ENCODE results near the gene ZBTB47. TPM values are rescaled to one million over a fixed set of nuclear protein-coding genes. Genes with fewer than 3 reads are reported as not detected.

ZBTB47 gene
- 12.1 and 12.8 TPM in 2 replicates for total RNA-seq

DNA sequence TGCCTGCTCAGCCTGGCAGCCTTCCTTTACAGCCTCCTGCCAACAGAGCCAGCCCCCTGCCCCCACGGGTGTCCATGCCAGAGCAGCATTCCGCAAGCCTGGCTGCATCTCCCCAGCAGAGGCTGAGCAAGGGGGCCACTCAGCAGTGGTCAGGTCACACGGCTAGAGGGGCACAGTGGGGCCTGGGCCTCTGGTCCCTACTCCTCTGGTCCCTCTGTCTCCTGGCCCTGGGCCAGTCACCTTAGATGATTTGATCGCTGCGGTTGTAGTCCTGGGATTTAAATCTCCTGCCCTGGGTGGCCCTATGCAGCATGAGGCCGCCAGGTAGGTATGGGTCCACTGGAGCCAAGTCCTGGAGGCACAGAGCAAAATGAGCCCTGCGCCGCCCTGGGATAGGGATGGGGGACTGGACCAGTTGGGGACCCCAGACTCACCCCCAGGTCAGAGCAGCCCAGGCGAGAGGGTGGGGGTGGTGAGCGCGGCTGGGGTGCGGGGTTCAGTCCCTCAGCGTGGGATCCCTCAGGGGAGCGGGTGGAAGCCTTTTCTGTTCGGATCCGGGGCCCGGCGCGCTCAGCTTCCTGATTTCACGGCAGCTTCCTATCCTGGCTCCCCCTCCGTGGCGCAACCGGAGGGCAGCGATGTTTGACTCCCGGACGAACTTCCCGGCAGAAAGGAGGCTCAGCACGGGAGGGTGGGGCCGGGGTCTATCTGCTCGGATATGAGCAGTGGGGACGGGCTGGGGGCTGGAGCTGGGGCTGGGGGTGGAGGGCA, at the start of gene ZBTB47:
Gene ZBTB47 (plus strand): TSS at position 138 of the 771 bp plus-strand sequence. CDS start 4,659 bp downstream, outside the sequence.

DNA sequence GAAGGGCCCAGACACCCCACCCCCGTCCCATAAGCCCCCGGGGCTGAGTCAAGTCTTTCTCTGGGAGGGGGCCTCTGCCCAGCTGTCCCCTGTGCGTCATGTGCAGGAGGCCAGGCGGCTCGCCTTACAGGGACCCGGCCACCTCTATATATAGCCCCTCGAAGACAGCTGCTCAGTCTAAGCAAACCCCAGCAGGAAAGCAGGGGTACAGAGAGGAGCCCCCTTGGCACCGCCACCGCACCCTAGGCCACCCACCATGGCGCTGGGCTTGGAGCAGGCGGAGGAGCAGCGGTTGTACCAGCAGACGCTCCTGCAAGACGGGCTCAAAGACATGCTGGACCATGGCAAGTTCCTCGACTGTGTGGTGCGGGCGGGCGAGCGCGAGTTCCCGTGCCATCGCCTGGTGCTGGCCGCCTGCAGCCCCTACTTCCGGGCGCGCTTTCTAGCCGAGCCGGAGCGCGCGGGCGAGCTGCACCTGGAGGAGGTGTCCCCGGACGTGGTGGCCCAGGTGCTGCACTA, 31.9 kb downstream of the ZBTB47 start, which contains the start of gene KLHL40:
Gene KLHL40 (plus strand): TSS at position 175 of the 519 bp plus-strand sequence. CDS start 82 bp downstream, at position 257.

DNA sequence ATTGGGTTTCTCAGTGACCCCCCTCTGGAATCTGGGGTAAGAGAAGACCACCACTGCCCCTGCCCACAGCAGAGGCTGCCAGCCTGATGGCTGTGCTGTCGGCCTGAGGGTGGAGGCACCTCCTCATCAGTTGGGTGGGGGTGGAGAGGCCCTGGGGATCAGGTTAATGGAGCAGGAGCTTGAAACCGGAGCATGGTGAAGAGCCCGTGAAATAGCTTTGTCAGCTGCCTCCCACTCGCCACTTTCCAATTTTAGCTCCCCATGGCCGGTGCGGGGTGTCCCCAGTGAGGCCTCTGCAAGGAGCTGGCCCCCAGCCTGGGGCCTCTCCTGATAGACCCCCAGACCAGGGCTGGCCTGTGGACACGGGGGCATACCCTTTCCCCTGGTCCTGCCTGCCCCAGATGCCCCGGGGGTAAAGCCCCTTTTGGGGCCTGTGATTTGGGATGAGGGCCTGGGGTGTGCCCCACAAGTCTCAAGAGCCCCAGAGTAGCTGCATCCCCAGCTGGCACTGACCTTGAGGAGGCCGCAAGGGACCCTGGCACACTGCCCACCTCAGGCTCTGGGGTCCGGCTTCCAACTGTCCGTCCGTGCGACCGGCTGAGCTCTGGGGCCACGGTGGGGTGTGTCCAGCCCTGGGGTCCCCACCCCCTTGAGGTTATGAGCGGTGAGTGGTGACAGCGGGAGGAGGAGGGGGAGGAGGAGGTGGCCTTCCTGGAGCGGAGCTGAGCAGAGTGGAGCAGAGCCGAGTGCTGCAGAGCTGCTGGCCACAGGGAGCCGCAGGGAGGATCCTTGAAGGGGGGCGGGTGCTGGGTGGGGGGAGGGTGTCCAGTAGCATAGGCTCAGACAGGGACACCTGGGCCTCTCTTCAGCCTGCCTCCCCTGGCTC, 48.8 kb downstream of the ZBTB47 start, which contains the start of gene HHATL:
Gene HHATL (minus strand): TSS at position 733 of the 886 bp plus-strand sequence. CDS start 1,972 bp downstream, outside the sequence.

Other genes starting within 250 kb of the ZBTB47 start
- not detected in 2 replicates for gene LYZL4, start 243.1 kb upstream of the ZBTB47 start, total RNA-seq
- under 0.01 and 0.17 TPM in 2 replicates for gene VIPR1, start 151.1 kb upstream of the ZBTB47 start, total RNA-seq
- 62.1 and 76.2 TPM in 2 replicates for gene SEC22C, start 71.7 kb upstream of the ZBTB47 start, total RNA-seq
- gene SS18L2, start 62.8 kb upstream of the ZBTB47 start, total RNA-seq: 23.3 and 29.4 TPM in 2 replicates
- 11.7 and 12.3 TPM in 2 replicates for gene NKTR, start 53.0 kb upstream of the ZBTB47 start, total RNA-seq
- gene KLHL40, start 31.8 kb downstream of the ZBTB47 start, total RNA-seq: not detected in 2 replicates
- gene HHATL, start 49.1 kb downstream of the ZBTB47 start, total RNA-seq: not detected in 2 replicates
- 1.2 and 2.7 TPM in 2 replicates for gene CCDC13, start 119.6 kb downstream of the ZBTB47 start, total RNA-seq
- 134 and 168 TPM in 2 replicates for gene HIGD1A, start 150.8 kb downstream of the ZBTB47 start, total RNA-seq
- gene ACKR2, start 155.7 kb downstream of the ZBTB47 start, total RNA-seq: under 0.01 and 0.50 TPM in 2 replicates
- gene CYP8B1, start 222.2 kb downstream of the ZBTB47 start, total RNA-seq: not detected in 2 replicates

Data from bronchus fibroblast of lung (primary cell).